ENCODE results near the gene CENPQ. TPM values are rescaled to one million over a fixed set of nuclear protein-coding genes. Genes with fewer than 3 reads are reported as not detected.

The CENPQ gene
- total RNA-seq, 4 donors from 2014 or later: 2.4 to 6.1 (median 3.9) TPM

DNA sequence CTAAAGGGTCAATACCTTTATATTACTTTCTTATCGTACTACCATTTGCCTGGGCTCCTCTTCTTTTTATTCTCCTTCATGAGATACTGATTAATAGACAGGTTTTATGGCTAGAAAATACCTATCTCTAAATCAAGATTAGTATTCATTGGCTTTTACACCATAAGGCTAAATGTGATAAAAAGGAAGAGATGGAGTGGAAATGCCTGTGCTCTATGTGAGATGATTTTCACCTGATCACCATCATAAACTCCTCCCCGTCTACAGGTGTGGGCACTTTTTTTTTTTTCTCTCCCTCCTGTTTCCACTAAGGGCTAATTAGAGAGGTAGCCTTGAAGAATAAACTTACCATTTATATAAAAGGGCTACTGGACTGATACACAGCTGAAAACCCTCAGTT is 36.5 kb downstream of the CENPQ start, which contains the start of gene GLYATL3:
GLYATL3 (plus strand) TSS at position 301 of the 400 bp plus-strand sequence. CDS start 12,068 bp downstream, outside the sequence.
- no peak within 1 kb of the TSS for H3K4me3 ChIP-seq (replicated peaks in 1 of 3)
- H3K27ac ChIP-seq: no peak within 1 kb of the TSS
- WGBS, 2 donors: 46 to 62% methylated on average over 2 of the region's 2 CpGs
- no peak for DNase-seq
- no peaks in the 10 kb centered on the region for H3K27me3 ChIP-seq
- no peaks in the 10 kb centered on the region for H3K9me3 ChIP-seq
- TF ChIP-seq, protein P1, sequence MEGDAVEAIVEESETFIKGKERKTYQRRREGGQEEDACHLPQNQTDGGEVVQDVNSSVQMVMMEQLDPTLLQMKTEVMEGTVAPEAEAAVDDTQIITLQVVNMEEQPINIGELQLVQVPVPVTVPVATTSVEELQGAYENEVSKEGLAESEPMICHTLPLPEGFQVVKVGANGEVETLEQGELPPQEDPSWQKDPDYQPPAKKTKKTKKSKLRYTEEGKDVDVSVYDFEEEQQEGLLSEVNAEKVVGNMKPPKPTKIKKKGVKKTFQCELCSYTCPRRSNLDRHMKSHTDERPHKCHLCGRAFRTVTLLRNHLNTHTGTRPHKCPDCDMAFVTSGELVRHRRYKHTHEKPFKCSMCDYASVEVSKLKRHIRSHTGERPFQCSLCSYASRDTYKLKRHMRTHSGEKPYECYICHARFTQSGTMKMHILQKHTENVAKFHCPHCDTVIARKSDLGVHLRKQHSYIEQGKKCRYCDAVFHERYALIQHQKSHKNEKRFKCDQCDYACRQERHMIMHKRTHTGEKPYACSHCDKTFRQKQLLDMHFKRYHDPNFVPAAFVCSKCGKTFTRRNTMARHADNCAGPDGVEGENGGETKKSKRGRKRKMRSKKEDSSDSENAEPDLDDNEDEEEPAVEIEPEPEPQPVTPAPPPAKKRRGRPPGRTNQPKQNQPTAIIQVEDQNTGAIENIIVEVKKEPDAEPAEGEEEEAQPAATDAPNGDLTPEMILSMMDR (IDR thresholded peaks at IDR 0.05): no peak
- no peak for TF ChIP-seq POLR2A (IDR thresholded peaks at IDR 0.05)
- no peaks in the 10 kb centered on the region for H3K4me1 ChIP-seq
- no peaks in the 10 kb centered on the region for H3K36me3 ChIP-seq
- intact Hi-C loops (cut with DNase I): no loop called here

DNA sequence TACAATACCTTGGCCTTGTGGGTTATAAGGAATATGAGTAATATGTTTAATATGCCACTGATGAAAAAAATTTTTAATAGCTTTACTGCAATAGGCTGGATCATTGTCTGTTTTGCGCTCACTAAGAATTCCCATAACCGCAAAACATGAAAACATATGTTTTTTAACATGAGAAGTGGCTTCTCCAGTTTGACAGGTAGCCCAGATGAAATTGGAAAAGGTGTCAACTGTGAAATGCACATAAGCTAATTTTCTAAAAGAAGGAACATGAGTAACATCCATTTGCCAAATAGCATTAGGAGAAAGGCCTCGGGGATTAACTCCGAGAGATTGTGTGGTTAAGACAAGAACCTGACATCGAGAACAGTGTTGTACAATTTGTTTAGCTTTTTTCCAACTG is 41.5 kb downstream of the CENPQ start:
- Histone ChIP-seq H3K27ac (no peak overlapping the region), H3K4me3 (replicated peaks in 1 of 3) (no peak overlapping the region), H3K4me1 (no peaks in the 10 kb centered on the region), H3K9me3 (no peaks in the 10 kb centered on the region), H3K27me3 (no peaks in the 10 kb centered on the region), H3K36me3 (no peaks in the 10 kb centered on the region)
- no peak for DNase-seq
- WGBS, 2 donors: 83 to 90% methylated on average over 5 of the region's 5 CpGs
- intact Hi-C loops (cut with DNase I): no loop called here
- TF ChIP-seq, protein P1 (IDR thresholded peaks at IDR 0.05): no peak
- no peak for TF ChIP-seq POLR2A (IDR thresholded peaks at IDR 0.05)

DNA sequence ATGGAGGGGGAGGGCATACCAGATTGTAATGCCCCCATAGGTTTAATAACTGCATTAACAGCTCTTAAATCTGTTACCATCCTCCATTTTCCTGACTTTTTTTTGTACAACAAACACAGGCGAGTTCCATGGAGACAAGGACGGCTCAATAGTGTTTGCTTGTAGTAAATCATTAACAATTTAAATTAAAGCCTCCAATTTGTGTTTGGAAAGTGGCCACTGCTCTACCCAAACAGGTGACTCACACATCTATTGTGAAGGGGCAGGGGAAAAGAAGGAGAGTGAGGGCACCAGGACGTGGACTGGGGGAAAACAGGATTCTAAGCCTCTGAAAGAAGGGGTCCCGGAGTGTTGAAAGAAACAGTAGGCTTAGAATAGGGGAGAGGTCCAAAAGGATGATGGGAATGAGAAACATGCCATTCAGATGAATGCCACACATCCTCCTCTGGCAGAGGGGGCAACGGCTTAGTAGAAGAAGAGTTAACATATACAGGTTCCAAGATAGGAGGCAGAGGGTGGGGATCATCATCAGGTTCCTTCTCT is 43.5 kb downstream of the CENPQ start:
- TF ChIP-seq, protein P1 (IDR thresholded peaks at IDR 0.05): no peak
- no peak for TF ChIP-seq POLR2A (IDR thresholded peaks at IDR 0.05)
- WGBS, 2 donors: 78 to 83% methylated on average over 5 of the region's 5 CpGs
- H3K27me3 ChIP-seq: no peaks in the 10 kb centered on the region
- no peak overlapping the region for H3K27ac ChIP-seq
- no peaks in the 10 kb centered on the region for H3K36me3 ChIP-seq
- H3K4me1 ChIP-seq: no peaks in the 10 kb centered on the region
- no peak for DNase-seq
- H3K9me3 ChIP-seq: no peaks in the 10 kb centered on the region
- intact Hi-C loops (cut with DNase I): no loop called here
- H3K4me3 ChIP-seq (replicated peaks in 1 of 3): no peak overlapping the region

DNA sequence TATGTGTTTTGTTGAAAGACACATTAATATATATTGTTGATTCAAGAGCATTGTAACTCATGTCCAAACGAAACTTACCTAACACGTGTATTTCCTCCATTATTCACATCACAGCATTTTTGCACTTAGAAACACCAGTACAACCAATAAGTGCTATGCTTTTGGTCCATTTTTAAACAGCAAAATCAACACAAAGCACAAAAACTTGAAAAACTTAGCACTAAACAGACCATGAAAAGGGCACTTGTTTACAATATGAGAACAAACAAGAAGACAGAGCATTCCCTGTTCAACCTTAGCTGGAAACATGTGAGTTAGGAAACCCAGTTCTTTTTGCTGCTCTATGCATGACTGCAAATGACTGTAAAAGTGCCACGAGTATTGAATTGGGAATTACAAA is 46.2 kb downstream of the CENPQ start:
- no peak overlapping the region for H3K4me3 ChIP-seq (replicated peaks in 1 of 3)
- no peaks in the 10 kb centered on the region for H3K36me3 ChIP-seq
- no peak for TF ChIP-seq POLR2A (IDR thresholded peaks at IDR 0.05)
- TF ChIP-seq, protein P1 (IDR thresholded peaks at IDR 0.05): no peak
- no peaks in the 10 kb centered on the region for H3K4me1 ChIP-seq
- no peaks in the 10 kb centered on the region for H3K9me3 ChIP-seq
- no peak for DNase-seq
- H3K27ac ChIP-seq: no peak overlapping the region
- WGBS, 2 donors: 76 to 85% methylated on average over 3 of the region's 3 CpGs
- no peaks in the 10 kb centered on the region for H3K27me3 ChIP-seq
- intact Hi-C loops (cut with DNase I): no loop called here

DNA sequence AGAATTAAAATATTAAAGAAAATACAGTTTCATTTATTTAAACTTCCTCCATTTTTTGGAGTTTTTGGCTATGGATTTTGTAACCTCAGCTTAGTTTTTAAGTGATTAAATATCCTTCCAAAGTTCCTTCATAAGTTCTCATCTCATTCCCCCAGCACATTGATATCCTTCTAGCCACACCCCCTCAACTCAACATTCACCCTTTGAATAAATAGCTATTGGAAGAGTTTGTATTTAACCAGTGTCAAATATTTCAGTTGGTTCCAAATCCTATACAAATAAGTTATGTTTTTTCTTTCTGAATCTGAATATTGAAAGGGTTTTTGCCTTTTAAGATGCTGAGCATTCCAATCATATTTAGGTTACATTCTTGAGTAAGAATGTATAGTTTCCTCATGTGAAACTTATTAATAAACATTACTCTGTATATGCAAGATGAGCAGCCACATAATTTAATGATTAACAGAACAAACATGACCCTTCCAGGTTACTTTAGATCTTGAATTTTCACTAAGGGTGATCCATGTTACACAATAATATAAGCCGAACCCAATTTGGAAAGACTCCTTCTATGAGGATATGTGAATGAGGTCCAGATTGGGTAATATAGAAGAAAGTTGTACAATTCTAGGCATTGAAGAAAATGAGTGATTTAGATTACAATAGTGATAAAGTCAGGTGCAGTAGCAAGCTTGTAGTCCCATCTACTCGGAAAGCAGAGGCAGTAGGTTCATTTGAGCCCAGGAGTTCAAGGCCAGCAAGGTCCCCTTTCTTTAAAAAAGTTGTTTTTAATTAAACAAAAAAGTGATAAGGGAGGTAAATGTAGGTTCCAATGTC is 50.2 kb downstream of the CENPQ start:
- Histone ChIP-seq H3K9me3 (no peaks in the 10 kb centered on the region), H3K27ac (no peak overlapping the region), H3K4me1 (no peaks in the 10 kb centered on the region), H3K4me3 (replicated peaks in 1 of 3) (no peak overlapping the region), H3K27me3 (no peaks in the 10 kb centered on the region), H3K36me3 (no peaks in the 10 kb centered on the region)
- no peak for TF ChIP-seq POLR2A (IDR thresholded peaks at IDR 0.05)
- TF ChIP-seq, protein P1 (IDR thresholded peaks at IDR 0.05): no peak
- 76 to 79% methylated on average over 2 of the region's 2 CpGs for WGBS, 2 donors
- intact Hi-C loops (cut with DNase I): no loop called here
- no peak for DNase-seq
